GM23338 (cell line): Measurements from ENCODE around the gene ZBTB46.

ENCODE experiments used
- CREB1 ChIP-seq: fragments of 250-450 bp; sonication (Bioruptor Pico); IDR thresholded peaks from 2 replicates; pipeline ENCODE4 v1.5.0; 2020; ENCODE audit warnings: low read depth, mild to moderate bottlenecking, moderate library complexity
- EZH2 ChIP-seq: fragments of 200-600 bp; sonication (generic); IDR thresholded peaks from one replicate; pipeline ENCODE4 v1.8.0; 2017; ENCODE audit warnings: antibody characterized with exemption, mild to moderate bottlenecking, low read depth; ENCODE audit not compliant: unreplicated experiment
- EZH2phosphoT487 ChIP-seq: fragments of 200-600 bp; sonication (generic); IDR thresholded peaks from one replicate; pipeline ENCODE4 v1.8.1; 2018; ENCODE audit warnings: antibody characterized with exemption; ENCODE audit not compliant: unreplicated experiment
- JUNB ChIP-seq: IDR thresholded peaks from one replicate; pipeline ENCODE4 v1.6.1; 2016; ENCODE audit warnings: antibody characterized with exemption; ENCODE audit not compliant: unreplicated experiment
- NANOG ChIP-seq: IDR thresholded peaks from 2 replicates; pipeline ENCODE4 v1.6.1; 2016; ENCODE audit warnings: antibody characterized with exemption, borderline replicate concordance
- POLR2AphosphoS5 ChIP-seq: IDR thresholded peaks from 2 replicates; pipeline ENCODE4 v1.6.1; 2016; ENCODE audit warnings: antibody characterized with exemption, low read depth
- STAT1 ChIP-seq: IDR thresholded peaks from one replicate; pipeline ENCODE4 v1.6.1; 2016; ENCODE audit warnings: antibody characterized with exemption; ENCODE audit not compliant: unreplicated experiment
- TF ChIP-seq, protein P1 (sequence below), 2 experiments: fragments of 200-600 bp in 1 of 2; sonication (generic) in 1 of 2; conservative IDR thresholded peaks; 2 replicates each; pipeline versions ENCODE4 v1.5.1 to v1.6.1; 2016 to 2017; ENCODE audit warnings: antibody characterized with exemption in 2 of 2, low read depth in 2 of 2, mild to moderate bottlenecking in 2 of 2, moderate library complexity in 1 of 2
- TF ChIP-seq, protein P2 (sequence below): IDR thresholded peaks from one replicate; pipeline ENCODE4 v1.6.1; 2018; ENCODE audit warnings: antibody characterized with exemption; ENCODE audit not compliant: unreplicated experiment
- TF ChIP-seq, protein P3 (sequence below): fragments of 250-450 bp; sonication (Bioruptor Pico); IDR thresholded peaks from 2 replicates; pipeline ENCODE4 v1.5.0; 2020; ENCODE audit warnings: mild to moderate bottlenecking, moderate library complexity

DNA sequence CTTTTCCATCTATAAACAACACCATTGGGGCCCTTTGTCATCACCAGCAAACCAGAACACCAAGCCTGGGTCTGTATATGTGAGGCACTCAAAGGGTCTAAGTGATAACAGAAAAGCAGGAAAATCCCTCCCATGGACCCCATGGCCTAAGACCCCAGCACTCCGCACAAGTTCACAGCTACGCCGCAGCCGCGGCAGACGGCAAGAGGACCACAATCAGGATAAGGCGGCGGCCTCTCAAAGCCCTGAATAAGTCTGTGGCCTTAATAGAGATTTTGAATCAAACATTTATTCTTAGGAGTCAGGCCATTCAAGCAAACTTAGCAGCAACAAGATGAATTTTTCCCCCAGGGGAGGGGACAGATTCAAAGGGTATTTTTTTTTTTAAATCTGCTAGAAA is 2.9 kb downstream of the ZBTB46 start:
- TF ChIP-seq, protein P1, sequence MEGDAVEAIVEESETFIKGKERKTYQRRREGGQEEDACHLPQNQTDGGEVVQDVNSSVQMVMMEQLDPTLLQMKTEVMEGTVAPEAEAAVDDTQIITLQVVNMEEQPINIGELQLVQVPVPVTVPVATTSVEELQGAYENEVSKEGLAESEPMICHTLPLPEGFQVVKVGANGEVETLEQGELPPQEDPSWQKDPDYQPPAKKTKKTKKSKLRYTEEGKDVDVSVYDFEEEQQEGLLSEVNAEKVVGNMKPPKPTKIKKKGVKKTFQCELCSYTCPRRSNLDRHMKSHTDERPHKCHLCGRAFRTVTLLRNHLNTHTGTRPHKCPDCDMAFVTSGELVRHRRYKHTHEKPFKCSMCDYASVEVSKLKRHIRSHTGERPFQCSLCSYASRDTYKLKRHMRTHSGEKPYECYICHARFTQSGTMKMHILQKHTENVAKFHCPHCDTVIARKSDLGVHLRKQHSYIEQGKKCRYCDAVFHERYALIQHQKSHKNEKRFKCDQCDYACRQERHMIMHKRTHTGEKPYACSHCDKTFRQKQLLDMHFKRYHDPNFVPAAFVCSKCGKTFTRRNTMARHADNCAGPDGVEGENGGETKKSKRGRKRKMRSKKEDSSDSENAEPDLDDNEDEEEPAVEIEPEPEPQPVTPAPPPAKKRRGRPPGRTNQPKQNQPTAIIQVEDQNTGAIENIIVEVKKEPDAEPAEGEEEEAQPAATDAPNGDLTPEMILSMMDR (conservative IDR thresholded peaks at IDR 0.05; ENCODE audit: low read depth in 2 of 2): no peak
- TF ChIP-seq, protein P2, sequence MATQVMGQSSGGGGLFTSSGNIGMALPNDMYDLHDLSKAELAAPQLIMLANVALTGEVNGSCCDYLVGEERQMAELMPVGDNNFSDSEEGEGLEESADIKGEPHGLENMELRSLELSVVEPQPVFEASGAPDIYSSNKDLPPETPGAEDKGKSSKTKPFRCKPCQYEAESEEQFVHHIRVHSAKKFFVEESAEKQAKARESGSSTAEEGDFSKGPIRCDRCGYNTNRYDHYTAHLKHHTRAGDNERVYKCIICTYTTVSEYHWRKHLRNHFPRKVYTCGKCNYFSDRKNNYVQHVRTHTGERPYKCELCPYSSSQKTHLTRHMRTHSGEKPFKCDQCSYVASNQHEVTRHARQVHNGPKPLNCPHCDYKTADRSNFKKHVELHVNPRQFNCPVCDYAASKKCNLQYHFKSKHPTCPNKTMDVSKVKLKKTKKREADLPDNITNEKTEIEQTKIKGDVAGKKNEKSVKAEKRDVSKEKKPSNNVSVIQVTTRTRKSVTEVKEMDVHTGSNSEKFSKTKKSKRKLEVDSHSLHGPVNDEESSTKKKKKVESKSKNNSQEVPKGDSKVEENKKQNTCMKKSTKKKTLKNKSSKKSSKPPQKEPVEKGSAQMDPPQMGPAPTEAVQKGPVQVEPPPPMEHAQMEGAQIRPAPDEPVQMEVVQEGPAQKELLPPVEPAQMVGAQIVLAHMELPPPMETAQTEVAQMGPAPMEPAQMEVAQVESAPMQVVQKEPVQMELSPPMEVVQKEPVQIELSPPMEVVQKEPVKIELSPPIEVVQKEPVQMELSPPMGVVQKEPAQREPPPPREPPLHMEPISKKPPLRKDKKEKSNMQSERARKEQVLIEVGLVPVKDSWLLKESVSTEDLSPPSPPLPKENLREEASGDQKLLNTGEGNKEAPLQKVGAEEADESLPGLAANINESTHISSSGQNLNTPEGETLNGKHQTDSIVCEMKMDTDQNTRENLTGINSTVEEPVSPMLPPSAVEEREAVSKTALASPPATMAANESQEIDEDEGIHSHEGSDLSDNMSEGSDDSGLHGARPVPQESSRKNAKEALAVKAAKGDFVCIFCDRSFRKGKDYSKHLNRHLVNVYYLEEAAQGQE: no peak
- TF ChIP-seq POLR2AphosphoS5 (no peak), EZH2phosphoT487 (no peak), JUNB (no peak), CREB1 (CRISPR knock-in tag) (no peak), EZH2 (no peak), STAT1 (no peak), NANOG (no peak)
- TF ChIP-seq, protein P3, sequence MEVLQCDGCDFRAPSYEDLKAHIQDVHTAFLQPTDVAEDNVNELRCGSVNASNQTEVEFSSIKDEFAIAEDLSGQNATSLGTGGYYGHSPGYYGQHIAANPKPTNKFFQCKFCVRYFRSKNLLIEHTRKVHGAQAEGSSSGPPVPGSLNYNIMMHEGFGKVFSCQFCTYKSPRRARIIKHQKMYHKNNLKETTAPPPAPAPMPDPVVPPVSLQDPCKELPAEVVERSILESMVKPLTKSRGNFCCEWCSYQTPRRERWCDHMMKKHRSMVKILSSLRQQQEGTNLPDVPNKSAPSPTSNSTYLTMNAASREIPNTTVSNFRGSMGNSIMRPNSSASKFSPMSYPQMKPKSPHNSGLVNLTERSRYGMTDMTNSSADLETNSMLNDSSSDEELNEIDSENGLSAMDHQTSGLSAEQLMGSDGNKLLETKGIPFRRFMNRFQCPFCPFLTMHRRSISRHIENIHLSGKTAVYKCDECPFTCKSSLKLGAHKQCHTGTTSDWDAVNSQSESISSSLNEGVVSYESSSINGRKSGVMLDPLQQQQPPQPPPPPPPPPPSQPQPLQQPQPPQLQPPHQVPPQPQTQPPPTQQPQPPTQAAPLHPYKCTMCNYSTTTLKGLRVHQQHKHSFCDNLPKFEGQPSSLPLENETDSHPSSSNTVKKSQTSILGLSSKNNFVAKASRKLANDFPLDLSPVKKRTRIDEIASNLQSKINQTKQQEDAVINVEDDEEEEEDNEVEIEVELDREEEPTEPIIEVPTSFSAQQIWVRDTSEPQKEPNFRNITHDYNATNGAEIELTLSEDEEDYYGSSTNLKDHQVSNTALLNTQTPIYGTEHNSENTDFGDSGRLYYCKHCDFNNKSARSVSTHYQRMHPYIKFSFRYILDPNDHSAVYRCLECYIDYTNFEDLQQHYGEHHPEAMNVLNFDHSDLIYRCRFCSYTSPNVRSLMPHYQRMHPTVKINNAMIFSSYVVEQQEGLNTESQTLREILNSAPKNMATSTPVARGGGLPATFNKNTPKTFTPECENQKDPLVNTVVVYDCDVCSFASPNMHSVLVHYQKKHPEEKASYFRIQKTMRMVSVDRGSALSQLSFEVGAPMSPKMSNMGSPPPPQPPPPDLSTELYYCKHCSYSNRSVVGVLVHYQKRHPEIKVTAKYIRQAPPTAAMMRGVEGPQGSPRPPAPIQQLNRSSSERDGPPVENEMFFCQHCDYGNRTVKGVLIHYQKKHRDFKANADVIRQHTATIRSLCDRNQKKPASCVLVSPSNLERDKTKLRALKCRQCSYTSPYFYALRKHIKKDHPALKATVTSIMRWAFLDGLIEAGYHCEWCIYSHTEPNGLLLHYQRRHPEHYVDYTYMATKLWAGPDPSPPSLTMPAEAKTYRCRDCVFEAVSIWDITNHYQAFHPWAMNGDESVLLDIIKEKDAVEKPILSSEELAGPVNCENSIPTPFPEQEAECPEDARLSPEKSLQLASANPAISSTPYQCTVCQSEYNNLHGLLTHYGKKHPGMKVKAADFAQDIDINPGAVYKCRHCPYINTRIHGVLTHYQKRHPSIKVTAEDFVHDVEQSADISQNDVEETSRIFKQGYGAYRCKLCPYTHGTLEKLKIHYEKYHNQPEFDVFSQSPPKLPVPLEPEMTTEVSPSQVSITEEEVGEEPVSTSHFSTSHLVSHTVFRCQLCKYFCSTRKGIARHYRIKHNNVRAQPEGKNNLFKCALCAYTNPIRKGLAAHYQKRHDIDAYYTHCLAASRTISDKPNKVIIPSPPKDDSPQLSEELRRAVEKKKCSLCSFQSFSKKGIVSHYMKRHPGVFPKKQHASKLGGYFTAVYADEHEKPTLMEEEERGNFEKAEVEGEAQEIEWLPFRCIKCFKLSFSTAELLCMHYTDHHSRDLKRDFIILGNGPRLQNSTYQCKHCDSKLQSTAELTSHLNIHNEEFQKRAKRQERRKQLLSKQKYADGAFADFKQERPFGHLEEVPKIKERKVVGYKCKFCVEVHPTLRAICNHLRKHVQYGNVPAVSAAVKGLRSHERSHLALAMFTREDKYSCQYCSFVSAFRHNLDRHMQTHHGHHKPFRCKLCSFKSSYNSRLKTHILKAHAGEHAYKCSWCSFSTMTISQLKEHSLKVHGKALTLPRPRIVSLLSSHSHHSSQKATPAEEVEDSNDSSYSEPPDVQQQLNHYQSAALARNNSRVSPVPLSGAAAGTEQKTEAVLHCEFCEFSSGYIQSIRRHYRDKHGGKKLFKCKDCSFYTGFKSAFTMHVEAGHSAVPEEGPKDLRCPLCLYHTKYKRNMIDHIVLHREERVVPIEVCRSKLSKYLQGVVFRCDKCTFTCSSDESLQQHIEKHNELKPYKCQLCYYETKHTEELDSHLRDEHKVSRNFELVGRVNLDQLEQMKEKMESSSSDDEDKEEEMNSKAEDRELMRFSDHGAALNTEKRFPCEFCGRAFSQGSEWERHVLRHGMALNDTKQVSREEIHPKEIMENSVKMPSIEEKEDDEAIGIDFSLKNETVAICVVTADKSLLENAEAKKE (CRISPR knock-in tag): no peak
